H9 (cell line): ENCODE measurements around the gene HTR1A. TPM values are rescaled to one million over a fixed set of nuclear protein-coding genes. Genes with fewer than 3 reads are reported as not detected.

Source experiments
- DNase-seq: peaks from one replicate; pipeline ENCODE4 v3.0.0-alpha.2; 2017
- H2AFZ ChIP-seq: one replicate; pipeline ENCODE4 v1.6.1; 2013; ENCODE audit warnings: mild to moderate bottlenecking, low read length, control low read depth, moderate library complexity
- H2AK5ac ChIP-seq: 2 replicates; pipeline ENCODE4 v1.6.1; 2013; ENCODE audit warnings: low read length, control low read depth, mixed read lengths; ENCODE audit not compliant: insufficient read length
- H2BK120ac ChIP-seq: one replicate; pipeline ENCODE4 v1.6.1; 2013; ENCODE audit warnings: low read depth, mild to moderate bottlenecking, low read length, control low read depth, inconsistent platforms; ENCODE audit not compliant: poor library complexity, severe bottlenecking
- H2BK12ac ChIP-seq: 2 replicates; pipeline ENCODE4 v1.6.1; 2013; ENCODE audit warnings: low read length, control low read depth, mixed read lengths, low read depth; ENCODE audit not compliant: insufficient read length
- H2BK15ac ChIP-seq: 2 replicates; pipeline ENCODE4 v1.6.1; 2013; ENCODE audit warnings: low read depth, low read length, control low read depth
- H2BK20ac ChIP-seq: one replicate; pipeline ENCODE4 v1.6.1; 2013; ENCODE audit warnings: low read depth, mild to moderate bottlenecking, low read length, control low read depth, inconsistent platforms; ENCODE audit not compliant: poor library complexity, severe bottlenecking
- H2BK5ac ChIP-seq: 2 replicates; pipeline ENCODE4 v1.6.1; 2013; ENCODE audit warnings: low read length, control low read depth, mixed read lengths; ENCODE audit not compliant: insufficient read length
- H3K14ac ChIP-seq: 2 replicates; pipeline ENCODE4 v1.6.1; 2013; ENCODE audit warnings: low read length, control low read depth; ENCODE audit not compliant: insufficient read depth
- H3K18ac ChIP-seq: 2 replicates; pipeline ENCODE4 v1.6.1; 2013; ENCODE audit warnings: low read depth, mild to moderate bottlenecking, mixed read lengths, low read length, control low read depth; ENCODE audit not compliant: insufficient read length
- H3K23ac ChIP-seq: 2 replicates; pipeline ENCODE4 v1.6.1; 2013; ENCODE audit warnings: low read length, control low read depth, mixed read lengths, low read depth; ENCODE audit not compliant: insufficient read length
- H3K23me2 ChIP-seq: 2 replicates; pipeline ENCODE4 v1.6.1; 2013; ENCODE audit warnings: low read depth, mild to moderate bottlenecking, mixed read lengths, low read length, control low read depth; ENCODE audit not compliant: insufficient read length, poor library complexity, severe bottlenecking
- H3K27ac ChIP-seq: 2 replicates; pipeline ENCODE4 v1.5.1; 2013; ENCODE audit warnings: low read length, control low read depth, mixed read lengths, low read depth; ENCODE audit not compliant: insufficient read length
- H3K27me3 ChIP-seq: 2 replicates; pipeline ENCODE4 v1.6.1; 2013; ENCODE audit warnings: low read length, control low read depth, inconsistent platforms; ENCODE audit not compliant: insufficient read depth
- H3K4ac ChIP-seq: 2 replicates; pipeline ENCODE4 v1.6.1; 2013; ENCODE audit warnings: low read depth, mild to moderate bottlenecking, control low read depth, inconsistent platforms, low read length, moderate library complexity
- H3K4me1 ChIP-seq: 2 replicates; pipeline ENCODE4 v1.6.1; 2013; ENCODE audit warnings: low read length, control low read depth, inconsistent platforms; ENCODE audit not compliant: insufficient read depth
- H3K4me2 ChIP-seq: 2 replicates; pipeline ENCODE4 v1.6.1; 2013; ENCODE audit warnings: low read length, control low read depth, mixed read lengths; ENCODE audit not compliant: insufficient read length, insufficient read depth
- H3K56ac ChIP-seq: 2 replicates; pipeline ENCODE4 v1.6.1; 2013; ENCODE audit warnings: low read depth, mild to moderate bottlenecking, mixed read lengths, low read length, control low read depth; ENCODE audit not compliant: insufficient read length
- H3K79me1 ChIP-seq: 2 replicates; pipeline ENCODE4 v1.6.1; 2013; ENCODE audit warnings: low read depth, mild to moderate bottlenecking, moderate library complexity, low read length, control low read depth, inconsistent platforms; ENCODE audit not compliant: insufficient read depth, poor library complexity, severe bottlenecking
- H3K79me2 ChIP-seq: 2 replicates; pipeline ENCODE4 v1.6.1; 2013; ENCODE audit warnings: low read length, control low read depth, inconsistent platforms; ENCODE audit not compliant: insufficient read depth
- H3K9ac ChIP-seq: 2 replicates; pipeline ENCODE4 v1.6.1; 2013; ENCODE audit warnings: low read length, control low read depth, mixed read lengths; ENCODE audit not compliant: insufficient read length; ENCODE audit errors: extremely low read depth
- H3K9me3 ChIP-seq: one replicate; pipeline ENCODE4 v1.6.1; 2013; ENCODE audit warnings: low read depth, low read length, inconsistent platforms; ENCODE audit not compliant: control insufficient read depth
- H3T11ph ChIP-seq: one replicate; pipeline ENCODE4 v1.6.1; 2013; ENCODE audit warnings: mild to moderate bottlenecking, low read length, control low read depth, inconsistent platforms
- H4K20me1 ChIP-seq: one replicate; pipeline ENCODE4 v1.6.1; 2013; ENCODE audit not compliant: control insufficient read depth, insufficient read length, insufficient read depth
- H4K5ac ChIP-seq: 2 replicates; pipeline ENCODE4 v1.6.1; 2013; ENCODE audit warnings: low read depth, mild to moderate bottlenecking, mixed read lengths, low read length, control low read depth; ENCODE audit not compliant: insufficient read length
- H4K8ac ChIP-seq: replicated peaks from 2 replicates; pipeline ENCODE4 v1.6.1; 2013; ENCODE audit warnings: low read length, control low read depth, mixed read lengths, low read depth; ENCODE audit not compliant: insufficient read length
- H4K91ac ChIP-seq: 2 replicates; pipeline ENCODE4 v1.6.1; 2013; ENCODE audit warnings: low read depth, mild to moderate bottlenecking, moderate library complexity, mixed read lengths, low read length, control low read depth; ENCODE audit not compliant: insufficient read length
- H3K27ac Mint-ChIP-seq, 3 experiments: 2 replicates in 2 of 3; 3 replicates in 1 of 3; pipeline ENCODE4 v1.8.0; 2020 to 2021; ENCODE audit warnings: mixed read lengths in 3 of 3, mild to moderate bottlenecking in 1 of 3, moderate library complexity in 1 of 3
- H3K27me3 Mint-ChIP-seq: 2 replicates; pipeline ENCODE4 v1.8.0; 2021; ENCODE audit warnings: low read depth, mild to moderate bottlenecking, moderate library complexity, mixed read lengths
- H3K36me3 Mint-ChIP-seq, 3 experiments: 2 replicates in 2 of 3; 3 replicates in 1 of 3; pipeline ENCODE4 v1.8.0; 2020 to 2021; ENCODE audit warnings: low read depth in 3 of 3, mixed read lengths in 3 of 3; ENCODE audit not compliant: insufficient read depth in 1 of 3
- H3K4me1 Mint-ChIP-seq, 2 experiments: 2 replicates each; pipeline ENCODE4 v1.8.0; 2020; ENCODE audit warnings: mixed read lengths in 2 of 2
- H3K4me3 Mint-ChIP-seq, 2 experiments: 2 replicates in 1 of 2; 3 replicates in 1 of 2; pipeline ENCODE4 v1.8.0; 2020 to 2021; ENCODE audit warnings: mild to moderate bottlenecking in 2 of 2, mixed read lengths in 2 of 2, moderate library complexity in 1 of 2
- H3K9me3 Mint-ChIP-seq, 2 experiments: 2 replicates in 1 of 2; 3 replicates in 1 of 2; pipeline ENCODE4 v1.8.0; 2020; ENCODE audit warnings: mild to moderate bottlenecking in 2 of 2, mixed read lengths in 2 of 2, moderate library complexity in 1 of 2
- CTCF ChIP-seq: fragments of 200-600 bp; sonication (generic); conservative IDR thresholded peaks from 3 replicates; pipeline ENCODE4 v1.8.0; 2021; ENCODE audit warnings: antibody characterized with exemption, mild to moderate bottlenecking
- WGBS: extraction: QIAGEN DNeasy Blood & Tissue Kit; methylation state at CpG from one replicate; pipeline ENCODE4 v1.1.7; 2013; ENCODE audit warnings: missing lambda C conversion rate, low lambda C conversion rate, mixed read lengths; ENCODE audit not compliant: insufficient read length; ENCODE audit errors: extremely low coverage; 5-methylcytosine and 5-hydroxymethylcytosine counted together
- long read RNA-seq: library from polyadenylated mRNA; unstranded; transcript quantifications from one replicate; pipeline ENCODE4 v2.0.0, GENCODE V29; 2020
- total RNA-seq: library from RNA; stranded (reverse); gene quantifications from 2 replicates; pipeline ENCODE4 v1.2.1, GENCODE V29; 2021

HTR1A gene
- total RNA-seq, result 0.55 and 0.79 TPM in 2 replicates
- long read RNA-seq, partial matches to known transcripts, result 0 of 3 reads
- long read RNA-seq, other reads (novel, unspliced or antisense), result 0 of 3 reads

GRCh38 chr5:63962279-63962678 is at the start of gene HTR1A:
Gene HTR1A (minus strand): TSS chr5:63962445. CDS start chr5:63961719, 726 bp downstream.
- no peak within 1 kb of the TSS for H2BK12ac ChIP-seq
- H3K27ac ChIP-seq, result no peak within 1 kb of the TSS
- no peak within 1 kb of the TSS for H3K56ac ChIP-seq
- Mint-ChIP-seq H3K9me3 (peaks cover 8 to 15% of the 10 kb centered on the region in 2 experiments; a peak in 4 of 5 replicates), H3K4me3 (peak within 1 kb of the TSS; percentile 73 to 79), H3K27ac (no peak within 1 kb of the TSS), H3K4me1 (peaks cover 40 to 49% of the 10 kb centered on the region in 2 experiments), H3K27me3 (peaks cover 39% of the 10 kb centered on the region), H3K36me3 (peaks cover 0 to 14% (median 0%) of the 10 kb centered on the region in 3 experiments; a peak in 3 of 7 replicates)
- H3K23me2 ChIP-seq, result peaks cover 38% of the 10 kb centered on the region
- no peaks in the 10 kb centered on the region for H3K9me3 ChIP-seq
- TF ChIP-seq CTCF, result no peak
- no peak within 1 kb of the TSS for H4K91ac ChIP-seq
- no peaks in the 10 kb centered on the region for H3K79me1 ChIP-seq
- no CpG with 5 or more reads among the region's 9 CpGs for WGBS
- no peak within 1 kb of the TSS for H3K23ac ChIP-seq
- H3K18ac ChIP-seq, result peak within 1 kb of the TSS; percentile 7
- no peak within 1 kb of the TSS for H2AK5ac ChIP-seq
- H3K4ac ChIP-seq, result no peak within 1 kb of the TSS
- H2BK120ac ChIP-seq, result no peak within 1 kb of the TSS
- peak; percentile 30 for DNase-seq
- H3K4me2 ChIP-seq, result peak within 1 kb of the TSS; percentile 75
- H2BK15ac ChIP-seq, result no peak within 1 kb of the TSS
- no peak within 1 kb of the TSS for H2BK5ac ChIP-seq
- no peak within 1 kb of the TSS for H3T11ph ChIP-seq
- H4K20me1 ChIP-seq, result no peaks in the 10 kb centered on the region
- H3K9ac ChIP-seq, result no peak within 1 kb of the TSS
- H3K79me2 ChIP-seq, result no peaks in the 10 kb centered on the region
- H2AFZ ChIP-seq, result no peak within 1 kb of the TSS
- peaks cover 5% of the 10 kb centered on the region; the same call in 1 of the 2 replicates for H3K27me3 ChIP-seq
- no peak within 1 kb of the TSS for H4K8ac ChIP-seq
- H3K4me1 ChIP-seq, result no peaks in the 10 kb centered on the region; the same call in 1 of the 2 replicates
- no peak within 1 kb of the TSS for H4K5ac ChIP-seq
- H3K14ac ChIP-seq, result no peak within 1 kb of the TSS
- H2BK20ac ChIP-seq, result no peak within 1 kb of the TSS
